KOPT-K1 (cell line): Measurements from ENCODE around the gene DHX15.
A peak's percentile ranks its signal among the peaks of the same experiment; 100 is the strongest.

Experiments
- H3K27ac ChIP-seq: fragments of 200-600 bp; sonication (generic); 2 replicates; pipeline ENCODE4 v1.5.1; 2016; ENCODE audit warnings: antibody characterized with exemption, mild to moderate bottlenecking, low read depth, low read length; ENCODE audit not compliant: poor library complexity, severe bottlenecking
- H3K36me3 ChIP-seq: fragments of 200-600 bp; sonication (generic); 2 replicates; pipeline ENCODE4 v1.5.1; 2017; ENCODE audit warnings: antibody characterized with exemption, mild to moderate bottlenecking, low read length, moderate library complexity; ENCODE audit not compliant: insufficient read depth
- H3K9me3 ChIP-seq: fragments of 200-600 bp; sonication (generic); 2 replicates; pipeline ENCODE4 v1.5.1; 2017; ENCODE audit warnings: antibody characterized with exemption, low read length, mild to moderate bottlenecking; ENCODE audit not compliant: insufficient read depth, poor library complexity, severe bottlenecking

The DHX15 gene

GRCh38 chr4:24584211-24584850, at the start of gene DHX15:
DHX15 (minus strand) TSS chr4:24584554; CDS start chr4:24584393, 161 bp downstream.
- peaks cover 3% of the 10 kb centered on the region for H3K9me3 ChIP-seq
- peak within 1 kb of the TSS; percentile 99 for H3K27ac ChIP-seq
- peaks cover 32% of the 10 kb centered on the region for H3K36me3 ChIP-seq

GRCh38 chr4:24632011-24632410, 47.7 kb upstream of the DHX15 start:
- no peak overlapping the region for H3K27ac ChIP-seq
- H3K36me3 ChIP-seq, result no peaks in the 10 kb centered on the region
- no peaks in the 10 kb centered on the region for H3K9me3 ChIP-seq

GRCh38 chr4:24630937-24631336, 46.6 kb upstream of the DHX15 start:
- H3K9me3 ChIP-seq, result no peaks in the 10 kb centered on the region
- no peak overlapping the region for H3K27ac ChIP-seq
- no peaks in the 10 kb centered on the region for H3K36me3 ChIP-seq

- no peaks in the 10 kb centered on the region for H3K36me3 ChIP-seq
- H3K27ac ChIP-seq, result no peak overlapping the region
- peaks cover 4% of the 10 kb centered on the region for H3K9me3 ChIP-seq
These were observed 40.7 kb upstream of the DHX15 start for GRCh38 chr4:24625091-24625490.

- peaks cover 8% of the 10 kb centered on the region for H3K9me3 ChIP-seq
- H3K27ac ChIP-seq, result no peak overlapping the region
- no peaks in the 10 kb centered on the region for H3K36me3 ChIP-seq
These were observed 40.0 kb upstream of the DHX15 start for GRCh38 chr4:24624381-24624780.

DNA sequence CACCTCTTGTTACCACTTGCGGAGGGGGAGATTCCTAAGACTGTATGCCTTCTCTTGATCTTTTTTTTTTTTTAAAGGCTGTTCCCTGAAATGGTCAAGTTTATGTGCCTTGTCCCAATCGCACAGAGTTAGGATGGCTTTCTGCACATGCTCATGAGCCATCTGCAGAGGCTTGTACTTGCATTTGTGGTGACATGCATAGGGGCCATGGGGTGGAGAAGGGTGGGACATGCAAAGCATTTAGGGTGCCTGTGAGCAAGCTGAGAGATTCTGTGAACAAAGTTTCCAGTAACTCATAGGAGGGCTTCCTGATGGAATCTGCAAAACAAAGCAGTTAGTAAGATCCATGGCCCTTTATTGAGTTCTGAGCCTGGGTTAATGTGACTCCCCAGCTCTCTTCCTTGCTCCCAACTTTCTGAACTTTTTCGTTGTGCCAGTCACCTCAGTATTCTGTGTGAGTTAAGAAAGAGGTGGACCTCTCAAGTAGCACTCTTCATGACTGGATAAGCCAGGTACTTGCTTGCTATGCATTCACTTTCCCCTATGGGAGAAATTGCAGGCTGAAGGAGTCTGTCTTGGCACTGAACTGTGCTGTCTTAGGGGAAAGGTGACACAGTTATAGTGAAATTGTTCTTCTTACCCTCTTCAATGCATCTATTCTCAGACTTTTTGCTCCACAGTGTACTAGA, 37.9 kb upstream of the DHX15 start:
- Histone ChIP-seq H3K36me3 (no peaks in the 10 kb centered on the region), H3K9me3 (peaks cover 8% of the 10 kb centered on the region), H3K27ac (no peak overlapping the region)

DNA sequence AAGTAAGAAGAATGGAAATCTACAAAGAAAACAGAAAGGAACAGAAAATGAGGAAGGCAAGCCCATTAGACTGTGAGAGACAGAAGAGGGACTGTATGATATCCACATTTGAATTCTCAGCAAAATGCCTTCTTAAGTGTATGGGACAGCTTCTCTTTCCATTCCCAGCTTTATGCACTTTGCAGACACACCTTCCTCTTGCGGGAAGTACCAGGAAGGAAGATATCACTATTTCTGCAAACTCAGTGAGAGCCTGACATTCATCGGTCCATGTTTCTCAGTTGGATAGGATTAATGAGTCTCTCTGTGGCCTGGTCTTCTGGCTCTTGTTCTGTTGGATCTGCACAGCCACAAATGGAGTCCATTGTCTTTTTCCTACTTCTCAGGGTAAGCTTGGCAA, 31.6 kb upstream of the DHX15 start:
- Histone ChIP-seq H3K27ac (no peak overlapping the region), H3K9me3 (peaks cover 8% of the 10 kb centered on the region)

GRCh38 chr4:24614881-24615280, 30.5 kb upstream of the DHX15 start:
- H3K9me3 ChIP-seq, result peaks cover 3% of the 10 kb centered on the region
- no peaks in the 10 kb centered on the region for H3K36me3 ChIP-seq
- no peak overlapping the region for H3K27ac ChIP-seq

More for the DNA sequence above, 31.6 kb upstream of the DHX15 start:
- H3K36me3 ChIP-seq, result no peaks in the 10 kb centered on the region

- Histone ChIP-seq H3K9me3 (no peaks in the 10 kb centered on the region), H3K27ac (no peak overlapping the region), H3K36me3 (no peaks in the 10 kb centered on the region)
These were observed 29.1 kb upstream of the DHX15 start for GRCh38 chr4:24613502-24613901.

GRCh38 chr4:24611575-24611974, 27.2 kb upstream of the DHX15 start:
- no peaks in the 10 kb centered on the region for H3K9me3 ChIP-seq
- no peak overlapping the region for H3K27ac ChIP-seq
- no peaks in the 10 kb centered on the region for H3K36me3 ChIP-seq

DNA sequence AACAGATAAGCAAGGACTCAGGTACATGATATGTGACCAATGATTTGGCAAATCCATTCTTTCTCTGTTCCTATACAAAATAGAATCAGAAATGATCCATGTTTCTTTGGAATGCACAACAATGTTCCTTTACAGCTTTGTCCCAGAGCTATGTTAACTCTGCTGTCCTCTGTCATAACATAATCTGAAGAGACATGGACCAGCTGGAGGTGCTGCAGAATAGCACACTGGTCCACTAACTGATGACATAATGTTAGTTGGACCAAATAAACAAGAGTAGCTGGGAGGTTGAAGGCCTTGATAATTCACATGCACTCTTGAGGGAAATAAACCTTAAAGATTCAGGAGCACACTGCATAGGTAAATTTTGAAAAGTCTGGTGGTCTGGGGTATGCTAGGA, 23.0 kb upstream of the DHX15 start:
- Histone ChIP-seq H3K36me3 (no peaks in the 10 kb centered on the region), H3K9me3 (peaks cover 4% of the 10 kb centered on the region), H3K27ac (no peak overlapping the region)

DNA sequence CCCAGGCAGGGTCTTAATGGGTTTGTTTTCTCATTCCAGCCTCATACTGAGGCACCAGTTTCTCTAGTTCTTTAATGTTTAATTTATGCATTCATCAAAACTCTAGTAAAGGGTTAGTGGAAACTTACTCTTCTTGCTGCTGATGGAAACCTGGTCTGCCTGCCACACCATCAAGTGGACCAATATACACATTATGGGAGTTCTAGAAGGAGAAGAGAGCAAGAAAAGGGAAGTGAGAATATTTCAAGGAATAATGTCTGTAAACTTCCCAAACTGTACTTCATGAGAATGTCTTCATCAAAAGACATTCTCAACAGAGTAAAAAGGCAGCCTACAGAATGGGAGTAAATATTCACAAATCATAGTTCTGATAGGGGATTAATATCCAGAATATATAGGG, 20.9 kb upstream of the DHX15 start:
- no peak overlapping the region for H3K27ac ChIP-seq
- H3K9me3 ChIP-seq, result peaks cover 4% of the 10 kb centered on the region
- no peaks in the 10 kb centered on the region for H3K36me3 ChIP-seq

GRCh38 chr4:24604558-24605214, 20.3 kb upstream of the DHX15 start:
- no peaks in the 10 kb centered on the region for H3K36me3 ChIP-seq
- H3K9me3 ChIP-seq, result peaks cover 4% of the 10 kb centered on the region
- H3K27ac ChIP-seq, result no peak overlapping the region

DNA sequence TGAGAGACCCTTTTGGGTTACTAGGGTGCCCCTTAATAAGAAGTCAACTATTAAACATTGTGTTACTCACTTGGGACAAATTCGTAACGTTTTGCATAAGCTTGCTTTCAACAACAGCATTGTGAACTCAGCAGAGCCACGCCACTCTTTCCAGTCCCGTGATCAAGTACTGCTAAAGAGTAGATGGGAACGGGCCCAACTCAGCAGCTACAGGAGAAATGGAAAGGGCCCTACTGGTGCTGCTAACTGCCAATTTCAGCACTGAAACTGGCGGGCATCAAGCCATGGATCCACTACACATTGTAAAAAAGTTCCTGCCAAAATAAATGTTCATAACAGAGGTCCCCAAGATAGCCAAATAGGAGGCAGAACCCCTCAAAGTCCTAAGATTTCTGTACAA, 19.0 kb upstream of the DHX15 start:
- H3K9me3 ChIP-seq, result peaks cover 17% of the 10 kb centered on the region
- no peaks in the 10 kb centered on the region for H3K36me3 ChIP-seq
- no peak overlapping the region for H3K27ac ChIP-seq

DNA sequence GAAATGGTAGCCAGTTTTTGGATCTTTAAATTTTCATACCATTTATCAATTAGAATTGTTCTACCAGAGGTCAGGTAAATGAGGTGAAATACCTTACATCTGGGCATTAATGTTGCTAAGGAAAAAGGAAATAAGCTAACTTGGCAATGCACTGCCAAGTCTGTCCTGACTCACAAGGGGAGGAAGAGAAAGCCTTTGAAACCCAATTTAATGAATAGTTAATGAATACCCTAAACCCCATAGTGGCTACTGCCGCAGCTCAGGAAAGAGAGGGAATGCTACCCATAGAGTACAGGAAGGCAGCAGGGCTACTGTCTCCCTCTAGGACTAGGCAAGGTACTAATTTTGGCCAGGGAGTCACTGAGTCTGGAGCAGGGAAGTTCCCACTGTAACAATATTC, 16.8 kb upstream of the DHX15 start:
- H3K9me3 ChIP-seq, result peaks cover 24% of the 10 kb centered on the region
- H3K27ac ChIP-seq, result no peak overlapping the region
- no peaks in the 10 kb centered on the region for H3K36me3 ChIP-seq
